Stimulated activated CD4-positive, alpha-beta T cell treated with anti-CD3 and anti-CD28 coated beads, TNF-alpha, amount 100 ng/mL, for 24 hours (primary cell): ENCODE measurements around the gene SRPK1.

Source experiments
- DNase-seq, 3 experiments: peaks; one replicate each; pipeline ENCODE4 v3.0.0-alpha.2; 2020; ENCODE audit warnings: low read depth in 3 of 3

Gene SRPK1

DNA sequence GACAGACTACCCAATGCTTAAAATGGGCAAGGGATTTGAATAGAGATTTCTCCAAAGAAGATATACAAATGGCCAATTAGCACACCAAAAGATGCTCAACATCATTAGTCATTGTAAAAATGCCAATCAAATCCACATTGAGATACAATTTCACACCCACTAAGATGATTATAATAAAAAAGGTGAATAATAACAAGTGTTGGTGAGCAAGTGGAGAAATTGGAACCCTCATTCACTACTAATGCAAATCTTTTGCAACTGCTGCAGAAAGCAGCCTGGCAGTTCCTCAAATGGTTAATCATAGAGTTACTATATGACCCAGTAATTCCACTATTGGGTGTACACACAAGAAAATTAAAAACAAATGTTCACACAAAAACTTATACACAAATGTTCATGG lies 103.4 kb downstream of the SRPK1 start:
- no peak for DNase-seq

DNA sequence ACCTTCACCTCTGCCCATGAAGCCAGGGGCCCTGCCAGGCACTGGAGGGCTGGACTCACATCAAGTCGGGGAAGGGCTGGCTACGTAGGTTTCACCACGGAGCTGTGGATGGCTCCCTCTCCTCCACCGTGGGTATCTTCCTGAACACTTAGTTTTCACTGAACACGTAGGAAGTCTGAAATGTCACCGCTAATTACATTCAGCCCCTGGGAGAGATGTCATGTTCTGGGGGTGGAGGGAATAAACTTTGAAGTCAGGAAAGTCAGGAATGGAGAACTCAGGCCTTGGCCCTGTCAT lies 109.3 kb downstream of the SRPK1 start:
- no peak for DNase-seq

DNA sequence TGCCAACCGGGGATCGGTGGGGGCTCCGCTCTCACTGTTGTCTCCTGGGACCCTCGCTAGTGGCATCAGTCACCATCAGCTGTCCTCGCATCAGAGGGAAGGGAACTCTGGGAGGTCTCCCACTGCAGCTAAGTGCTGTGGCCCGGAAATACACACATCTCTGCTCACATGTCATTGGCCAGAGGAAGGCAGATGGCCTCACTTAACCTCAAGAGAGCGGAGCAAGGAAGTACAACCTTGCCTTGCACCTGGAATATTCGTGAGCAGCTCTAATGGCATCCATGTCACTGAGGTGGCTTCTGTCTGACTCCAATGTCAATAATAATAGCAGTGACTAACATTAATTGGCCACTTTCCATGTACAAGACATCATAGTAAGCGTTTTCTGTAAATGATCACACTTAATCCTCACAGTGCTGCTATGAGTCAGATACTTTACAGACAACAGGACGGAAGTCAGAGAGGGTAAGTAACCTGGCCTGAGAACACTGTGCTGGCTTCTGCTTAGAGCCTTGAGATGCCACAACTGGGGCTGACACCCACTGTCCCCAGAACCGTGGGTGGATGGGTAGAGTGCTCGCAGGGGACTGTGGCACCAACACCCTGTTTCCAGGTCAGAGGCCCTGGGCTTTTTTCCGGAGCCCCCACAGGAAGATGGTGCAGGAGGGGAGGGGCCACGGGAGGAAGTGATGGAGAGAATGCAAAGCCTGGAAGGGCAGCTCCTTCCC lies 109.8 kb downstream of the SRPK1 start:
- DNase-seq: no peak

DNA sequence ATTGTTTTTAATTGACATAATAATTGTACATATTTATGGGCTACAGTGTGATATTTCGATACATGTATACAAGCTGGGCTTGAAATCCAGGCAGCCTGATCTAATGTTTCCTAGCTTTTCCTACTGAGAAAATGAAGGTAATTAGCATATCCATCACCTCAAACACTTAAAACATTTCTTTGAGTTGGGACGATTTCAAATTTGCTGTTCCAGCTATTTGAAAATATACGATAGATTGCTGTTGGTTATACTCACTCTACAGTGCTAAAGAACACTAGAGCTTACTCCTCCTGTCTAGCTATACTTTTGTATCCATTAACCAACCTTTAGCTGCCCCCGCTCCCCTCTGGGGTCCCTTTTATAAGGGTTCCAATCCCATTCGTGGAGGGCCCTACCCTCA lies 111.1 kb downstream of the SRPK1 start:
- no peak for DNase-seq

DNA sequence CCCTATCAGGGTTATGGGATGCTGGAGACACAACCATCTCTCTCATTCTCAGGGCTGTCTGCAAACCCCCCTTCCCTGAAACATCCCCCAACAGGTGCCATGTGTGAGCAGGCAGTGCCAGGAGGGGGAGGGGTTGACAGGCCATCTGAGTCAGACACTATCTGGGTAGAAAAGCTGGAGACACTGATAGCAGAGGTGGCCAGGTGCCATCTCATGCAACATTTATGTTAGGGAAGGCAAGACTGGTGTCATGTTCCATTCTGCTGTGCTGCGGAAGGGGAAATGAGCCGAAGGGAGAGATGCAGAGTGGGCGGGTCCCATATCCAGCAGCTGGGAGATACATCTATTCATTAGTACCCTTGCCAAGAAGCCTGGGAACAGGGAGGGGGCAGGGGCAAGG lies 112.2 kb downstream of the SRPK1 start:
- no peak for DNase-seq

DNA sequence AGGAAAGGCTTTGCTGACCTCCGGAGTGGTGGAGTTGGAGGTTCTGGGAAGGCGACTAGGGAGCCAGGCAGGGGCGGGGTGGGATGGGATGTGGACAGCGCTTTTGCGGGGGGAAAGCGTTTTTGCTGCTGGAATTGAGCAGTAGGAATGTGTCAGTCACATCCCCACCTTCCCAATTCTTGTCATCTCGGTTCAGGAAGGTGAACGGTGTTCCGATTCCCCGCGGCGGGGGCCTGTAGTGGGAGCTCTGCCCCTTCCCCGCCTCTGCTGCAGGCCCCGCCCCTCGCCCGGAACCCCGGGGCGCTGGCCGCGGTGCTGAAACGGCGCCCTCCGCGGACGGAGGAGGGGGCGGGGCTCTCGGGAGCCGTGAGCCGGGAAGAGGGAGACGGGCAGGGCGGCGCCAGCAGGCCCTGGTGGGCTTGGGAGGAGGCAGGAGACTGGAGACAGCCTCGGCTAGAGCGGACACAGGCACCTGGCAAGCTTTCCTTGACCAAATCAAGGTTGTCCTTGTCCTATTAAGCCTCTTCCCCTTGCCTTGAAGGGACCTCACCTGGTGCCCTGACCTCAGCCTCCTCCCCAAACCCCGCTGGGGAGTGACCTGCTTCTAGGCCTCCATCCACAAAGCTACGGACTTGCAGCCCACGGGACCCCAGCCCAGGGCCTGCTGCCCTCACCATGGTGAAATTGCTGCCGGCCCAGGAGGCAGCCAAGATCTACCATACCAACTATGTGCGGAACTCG lies 115.7 kb downstream of the SRPK1 start, which contains the start of gene LHFPL5:
Gene LHFPL5, plus strand, starts transcription at position 357 of the 741 bp plus-strand sequence. Its CDS starts 319 bp downstream, at position 676.
- peak in 1 of 3 experiments; percentile 42 for DNase-seq

DNA sequence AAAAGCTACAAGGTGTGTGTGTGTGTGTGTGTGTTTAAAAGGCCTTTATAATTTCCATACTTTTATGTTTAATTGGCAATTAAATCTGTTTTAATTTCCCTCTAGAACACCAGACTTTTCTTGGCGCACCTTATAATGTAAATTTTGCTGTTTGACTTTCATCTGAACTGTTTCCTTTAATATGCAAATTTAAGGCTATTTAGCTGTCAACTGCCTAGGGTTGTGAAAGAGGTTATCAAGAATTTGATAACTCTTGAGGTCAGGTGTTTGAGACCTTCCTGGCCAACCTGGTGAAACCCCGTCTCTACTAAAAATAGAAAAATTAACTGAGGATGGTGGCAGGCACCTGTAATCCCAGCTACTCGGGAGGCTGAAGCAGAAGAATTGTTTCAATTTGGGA lies 119.8 kb downstream of the SRPK1 start:
- no peak for DNase-seq

DNA sequence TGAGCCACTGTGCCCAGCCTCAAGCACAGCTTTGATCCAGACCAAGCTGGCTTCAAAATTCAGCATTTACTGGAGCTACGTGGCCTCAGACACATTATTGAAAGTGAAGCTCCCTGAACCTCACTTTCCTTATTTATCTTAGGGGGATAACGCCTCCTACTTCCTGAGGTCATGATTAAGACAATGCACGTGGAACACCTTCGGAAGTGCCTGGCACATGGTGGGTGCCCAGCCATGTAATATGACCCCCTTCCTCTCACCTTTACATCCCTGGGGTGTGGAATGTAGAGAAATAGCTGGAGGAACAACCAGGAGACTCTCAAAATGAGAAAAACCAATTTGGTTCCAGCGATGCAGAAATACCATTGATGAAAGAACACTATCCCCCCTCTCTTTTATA lies 122.2 kb downstream of the SRPK1 start:
- no peak for DNase-seq

DNA sequence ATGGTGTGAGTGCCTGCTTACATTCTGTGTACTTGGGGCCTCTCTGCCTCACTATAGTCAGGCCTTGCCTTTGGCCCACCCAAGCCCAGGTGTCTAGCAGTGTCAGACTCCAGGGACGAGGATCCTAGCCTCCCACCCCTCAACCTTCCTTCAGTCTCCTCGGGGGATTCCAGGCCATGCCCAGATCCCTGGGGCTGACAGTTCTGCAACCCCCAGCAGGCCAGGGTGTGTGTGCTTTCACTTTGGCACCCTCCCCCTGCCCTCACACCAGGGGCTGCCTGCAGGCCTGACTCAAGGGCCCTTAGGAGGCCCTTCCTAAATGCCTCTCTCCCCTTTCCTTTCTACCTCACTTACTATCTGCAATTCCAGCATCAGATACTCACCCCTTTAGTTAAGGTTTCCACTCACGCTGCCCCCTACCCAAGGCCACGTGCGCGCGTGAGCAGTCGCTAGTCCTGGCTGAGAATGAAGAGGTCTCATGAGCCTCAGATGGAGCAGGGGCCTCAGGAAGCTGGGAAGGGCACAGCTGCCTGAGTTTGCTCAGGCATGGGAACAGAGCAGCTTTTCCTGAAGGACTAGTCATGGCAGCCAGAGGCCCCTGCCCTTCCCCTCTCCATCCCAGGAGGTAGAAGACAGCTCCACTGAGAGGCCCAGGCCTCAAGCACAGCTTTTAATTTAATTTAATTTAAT lies 122.9 kb downstream of the SRPK1 start:
- no peak for DNase-seq

DNA sequence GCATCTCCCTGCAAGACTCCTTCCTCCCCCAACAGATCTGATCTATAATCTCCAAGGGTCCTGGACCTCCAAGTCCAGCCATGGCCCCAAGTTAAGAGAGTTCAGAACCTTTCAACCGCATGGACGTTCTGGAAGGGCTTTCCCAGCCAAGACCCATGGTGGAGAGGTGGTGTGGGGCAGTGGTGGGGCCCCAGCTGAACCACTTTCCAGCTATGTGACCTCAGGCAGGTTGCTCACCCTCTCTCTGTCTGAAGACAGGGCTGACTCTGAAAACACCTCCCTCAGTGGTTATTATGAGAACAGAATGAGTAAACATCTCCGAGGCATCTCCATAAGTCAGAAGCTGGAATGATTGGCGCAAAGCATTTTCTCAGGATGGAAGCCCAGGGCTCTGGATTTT lies 124.7 kb downstream of the SRPK1 start:
- DNase-seq: no peak

DNA sequence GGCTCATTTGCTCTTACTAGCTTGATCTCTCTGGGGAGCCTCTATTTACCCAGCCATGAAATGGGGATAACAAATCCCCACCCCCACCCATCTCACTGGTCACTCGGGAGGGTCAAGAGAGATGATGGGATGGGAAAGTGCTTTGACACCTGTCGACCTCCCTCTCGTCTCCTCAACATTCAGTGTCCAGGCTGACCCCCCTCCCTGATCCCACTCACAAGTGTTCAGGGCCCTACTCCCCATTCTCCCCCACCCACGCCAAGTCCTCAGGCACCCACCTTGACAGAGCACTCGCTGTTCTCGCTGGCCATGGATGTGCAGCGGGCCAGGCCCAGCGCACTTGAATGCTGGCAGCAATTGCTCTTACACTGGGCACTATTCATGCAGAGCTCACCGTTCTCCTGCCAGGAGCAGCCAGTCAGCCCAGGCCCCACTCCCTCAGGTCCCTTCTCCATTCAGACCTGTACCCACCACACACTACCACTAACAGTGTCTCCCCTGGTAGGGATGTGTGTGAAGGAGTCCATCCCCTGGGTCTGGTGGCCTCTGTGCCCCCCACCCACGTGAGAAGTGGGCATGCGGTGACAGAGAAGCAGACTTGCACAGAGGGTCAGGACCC lies 125.3 kb downstream of the SRPK1 start:
- DNase-seq: no peak

DNA sequence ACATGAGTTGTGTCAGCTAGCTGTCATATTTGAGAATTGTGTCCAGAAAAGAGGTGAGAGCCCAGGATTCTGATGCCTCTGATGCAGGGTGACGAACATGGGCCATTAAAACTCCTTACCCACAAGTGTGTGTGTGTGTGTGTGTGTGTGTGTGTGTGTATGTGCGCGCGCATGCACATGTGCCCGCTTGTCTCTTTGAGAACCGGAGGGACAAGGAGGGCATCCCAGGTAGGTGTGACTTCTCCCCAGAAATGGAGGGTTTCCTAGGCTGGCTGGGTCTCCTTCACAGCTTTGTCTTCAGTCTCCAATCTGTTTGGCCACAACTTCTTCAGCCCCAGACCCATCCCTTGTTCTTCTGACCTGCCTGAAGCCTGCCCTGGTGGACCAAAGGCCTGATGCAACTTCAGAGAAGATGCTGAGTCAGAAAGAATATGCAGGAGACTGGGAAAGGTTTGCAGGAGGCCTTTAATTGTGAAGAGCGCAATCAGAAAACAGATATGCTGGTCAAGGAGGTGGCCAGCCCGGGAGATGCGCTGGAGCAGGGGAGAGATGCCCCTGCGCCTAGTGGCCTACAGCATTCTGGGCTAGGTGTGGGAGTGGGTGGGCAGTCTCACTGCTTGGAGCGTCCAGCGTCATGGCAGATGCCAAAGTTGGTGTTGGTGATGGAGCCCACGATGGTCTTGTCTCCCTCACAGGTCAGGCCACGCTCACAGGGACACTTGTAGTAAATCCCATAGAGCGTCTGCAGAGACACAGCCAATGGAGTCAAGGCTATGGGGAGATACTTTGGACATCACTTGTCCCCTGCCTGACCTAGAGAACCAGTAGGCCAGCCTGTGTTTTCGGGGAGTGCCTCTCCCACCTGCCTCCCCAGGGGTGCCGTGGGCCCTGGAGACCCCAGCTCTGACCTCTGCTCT lies 126.1 kb downstream of the SRPK1 start:
- no peak for DNase-seq

DNA sequence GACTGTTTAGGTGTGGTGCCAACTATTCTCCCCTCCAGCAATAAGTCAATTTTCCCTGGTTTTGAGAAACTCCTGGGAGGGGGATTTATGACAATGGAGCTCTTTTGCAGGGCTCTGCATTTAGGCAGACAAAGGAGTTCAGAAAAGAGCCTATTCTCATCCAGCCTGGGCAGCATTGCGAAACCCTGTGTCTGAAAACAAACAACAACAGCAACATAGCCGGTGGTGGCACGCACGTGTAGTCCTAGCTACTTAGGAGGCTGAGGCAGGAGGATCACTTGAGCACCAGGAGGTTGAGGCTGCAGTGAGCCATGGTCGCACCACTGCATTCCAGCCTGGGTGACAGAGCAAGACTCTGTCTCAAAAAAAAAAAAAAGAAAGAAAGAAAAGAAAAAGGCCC lies 130.2 kb downstream of the SRPK1 start:
- DNase-seq: no peak

DNA sequence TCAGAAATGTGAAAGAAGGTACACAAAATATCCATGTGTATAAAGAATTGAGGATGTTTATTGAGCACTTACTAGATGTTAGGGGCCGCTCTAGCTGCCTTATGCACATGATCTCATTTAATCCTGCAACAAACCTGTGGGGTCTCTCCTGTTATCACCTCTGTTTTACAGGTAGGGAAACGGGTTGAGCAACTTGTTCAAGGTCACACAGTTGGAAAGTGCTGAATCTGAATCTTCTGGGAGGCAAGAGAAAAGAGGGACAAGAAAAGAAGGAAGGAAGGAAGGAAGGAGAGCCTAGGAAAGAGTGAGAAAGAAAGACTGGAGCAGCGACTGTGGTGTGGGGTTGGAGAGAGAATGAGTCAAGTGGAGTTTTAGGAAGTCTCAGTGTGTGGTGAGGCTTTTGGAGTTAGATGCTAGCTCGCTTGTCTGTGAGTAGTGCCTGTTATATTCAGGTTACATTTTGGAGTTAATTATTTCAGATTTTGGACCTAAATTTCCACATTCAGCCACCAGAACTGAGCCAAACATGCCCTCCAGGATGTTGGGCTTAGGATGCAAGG lies 132.4 kb downstream of the SRPK1 start:
- no peak for DNase-seq

DNA sequence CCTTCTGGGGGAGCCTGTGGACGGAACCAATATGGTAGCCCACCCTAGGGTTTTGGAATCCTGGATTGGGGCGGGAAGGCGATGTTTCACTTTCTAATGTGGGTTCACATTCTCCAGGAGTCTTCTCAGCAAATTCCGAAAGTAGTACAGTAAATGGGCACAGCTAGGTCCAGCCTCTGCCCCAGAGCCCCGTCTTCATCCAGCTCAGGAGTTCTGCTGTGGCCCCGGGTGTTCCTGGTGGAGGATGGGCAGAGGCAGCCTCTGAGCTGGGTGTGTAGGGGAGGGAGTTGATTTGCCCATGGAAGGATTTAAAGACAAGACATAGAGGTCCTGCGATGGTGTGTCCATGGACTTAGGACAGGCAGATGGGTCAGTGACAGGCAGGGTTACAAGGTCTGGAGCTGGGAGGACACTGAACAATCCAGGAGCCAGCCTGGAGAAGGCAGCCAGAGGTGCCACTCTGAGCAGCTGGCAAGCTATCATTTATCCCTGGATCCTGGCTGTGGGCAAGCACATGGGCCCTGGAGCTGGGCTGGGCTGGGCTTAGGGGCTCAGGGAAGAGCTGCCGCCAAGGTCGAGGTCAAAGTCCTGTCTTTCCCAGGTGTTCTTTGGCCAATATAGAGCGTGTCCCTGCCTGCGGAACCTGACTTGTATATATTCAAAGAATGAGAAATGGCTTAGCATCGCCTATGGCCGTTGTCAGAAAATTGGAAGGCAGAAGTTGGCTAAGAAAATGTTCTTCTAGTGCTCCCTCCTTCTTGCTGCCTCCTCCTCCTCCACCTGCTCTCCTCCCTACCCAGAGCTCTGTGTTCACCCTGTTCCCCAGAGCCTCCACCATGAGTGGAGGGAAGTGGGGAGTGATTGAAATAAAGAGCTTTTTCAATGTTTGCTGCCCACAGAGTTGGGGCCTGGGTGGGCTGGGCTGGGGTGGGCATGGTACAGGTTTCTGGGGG lies 133.4 kb downstream of the SRPK1 start:
- DNase-seq: no peak

DNA sequence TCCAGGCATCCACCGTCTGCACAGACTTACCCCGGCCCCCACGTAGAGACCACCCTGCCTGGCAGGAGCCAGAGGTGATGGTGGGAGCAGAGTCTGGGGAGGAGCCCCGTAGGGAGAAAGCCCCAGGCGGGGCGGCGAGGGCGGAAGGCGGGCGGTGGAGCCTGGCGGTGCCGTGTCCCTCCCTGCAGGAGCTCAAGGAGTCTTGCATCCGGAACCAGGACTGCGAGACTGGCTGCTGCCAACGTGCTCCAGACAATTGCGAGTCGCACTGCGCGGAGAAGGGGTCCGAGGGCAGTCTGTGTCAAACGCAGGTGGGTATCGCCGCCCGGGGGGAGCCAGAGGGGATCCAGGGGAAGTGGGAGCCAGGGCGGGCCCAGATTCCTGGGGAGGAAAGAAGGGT lies 134.1 kb downstream of the SRPK1 start:
- DNase-seq: no peak

DNA sequence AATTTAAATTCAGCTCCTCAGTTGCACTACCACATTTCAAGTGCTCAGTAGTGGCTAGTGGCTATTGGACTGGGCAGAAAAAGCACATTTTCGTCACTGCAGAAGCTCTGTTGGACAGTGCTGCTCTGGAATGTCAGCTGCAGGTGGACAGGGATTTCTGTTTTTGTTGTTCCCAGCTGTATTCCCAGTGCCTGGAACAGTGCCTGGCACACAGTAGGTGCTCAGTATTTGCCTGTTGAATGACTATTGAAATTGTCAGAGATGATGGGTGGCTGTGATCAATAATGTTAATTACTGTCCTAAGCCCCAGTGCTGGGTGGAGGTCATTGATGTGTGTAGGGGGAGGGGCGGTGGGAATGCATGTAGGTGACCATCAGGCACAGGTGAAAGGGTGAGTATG lies 134.6 kb downstream of the SRPK1 start:
- DNase-seq: no peak

DNA sequence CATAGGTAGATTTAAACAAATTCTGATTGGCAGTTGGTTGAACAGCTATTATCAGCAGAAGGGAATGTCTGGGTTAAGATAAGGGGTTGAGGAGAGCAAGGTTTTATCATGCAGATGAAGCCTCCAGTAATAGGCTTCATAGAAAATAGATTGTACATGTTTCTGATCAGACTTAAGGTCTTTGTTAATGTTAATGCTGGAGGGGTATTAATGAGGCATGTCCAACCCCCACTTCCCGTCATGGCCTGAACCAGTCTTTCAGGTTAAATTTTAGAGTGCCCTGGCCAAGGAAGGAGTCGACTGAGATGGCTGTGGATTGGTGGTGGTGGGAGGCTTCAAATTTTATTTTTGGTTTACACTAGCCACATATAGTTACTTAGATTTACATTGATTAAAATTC lies 136.7 kb downstream of the SRPK1 start:
- DNase-seq: no peak
